ENCODE data around the gene EBF4.
A peak's percentile ranks its signal among the peaks of the same experiment; 100 is the strongest.
"Not testable (repeated sequence)": the region's sequence is repeated elsewhere in the genome, so short reads cannot be mapped to it uniquely, and the experiment has no call there.

EBF4 gene

DNA sequence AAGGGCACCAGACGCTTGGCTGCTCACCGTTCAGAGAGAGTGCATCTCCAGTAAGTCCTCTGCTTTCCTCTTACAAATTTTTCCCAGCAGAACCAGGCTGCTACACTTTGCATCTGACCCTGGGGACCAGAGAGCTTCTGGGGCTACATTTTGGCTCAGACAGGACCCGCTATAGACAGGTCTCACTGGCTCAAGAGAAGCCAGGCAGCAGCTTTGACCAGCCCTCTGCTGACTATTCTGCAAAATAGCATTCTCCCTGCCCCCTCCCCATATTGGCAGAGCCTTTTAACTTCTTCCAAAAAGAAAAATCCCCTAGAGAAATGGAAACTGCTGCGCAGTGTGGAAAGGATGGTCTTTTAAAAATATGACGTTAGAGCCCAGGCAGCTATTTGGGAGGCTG, 70.6 kb downstream of the EBF4 start:
- peaks cover 4% of the 10 kb centered on the region for H3K36me3 Mint-ChIP-seq
- H3K4me3 Mint-ChIP-seq: no peak overlapping the region
- peaks cover 9% of the 10 kb centered on the region for H3K4me1 Mint-ChIP-seq
- H3K9me3 Mint-ChIP-seq: no peaks in the 10 kb centered on the region
- DNase-seq (ENCODE audit: low spot score in 2 of 2): no peak
- ATAC-seq: no peak
- H3K27ac Mint-ChIP-seq: no peak overlapping the region

DNA sequence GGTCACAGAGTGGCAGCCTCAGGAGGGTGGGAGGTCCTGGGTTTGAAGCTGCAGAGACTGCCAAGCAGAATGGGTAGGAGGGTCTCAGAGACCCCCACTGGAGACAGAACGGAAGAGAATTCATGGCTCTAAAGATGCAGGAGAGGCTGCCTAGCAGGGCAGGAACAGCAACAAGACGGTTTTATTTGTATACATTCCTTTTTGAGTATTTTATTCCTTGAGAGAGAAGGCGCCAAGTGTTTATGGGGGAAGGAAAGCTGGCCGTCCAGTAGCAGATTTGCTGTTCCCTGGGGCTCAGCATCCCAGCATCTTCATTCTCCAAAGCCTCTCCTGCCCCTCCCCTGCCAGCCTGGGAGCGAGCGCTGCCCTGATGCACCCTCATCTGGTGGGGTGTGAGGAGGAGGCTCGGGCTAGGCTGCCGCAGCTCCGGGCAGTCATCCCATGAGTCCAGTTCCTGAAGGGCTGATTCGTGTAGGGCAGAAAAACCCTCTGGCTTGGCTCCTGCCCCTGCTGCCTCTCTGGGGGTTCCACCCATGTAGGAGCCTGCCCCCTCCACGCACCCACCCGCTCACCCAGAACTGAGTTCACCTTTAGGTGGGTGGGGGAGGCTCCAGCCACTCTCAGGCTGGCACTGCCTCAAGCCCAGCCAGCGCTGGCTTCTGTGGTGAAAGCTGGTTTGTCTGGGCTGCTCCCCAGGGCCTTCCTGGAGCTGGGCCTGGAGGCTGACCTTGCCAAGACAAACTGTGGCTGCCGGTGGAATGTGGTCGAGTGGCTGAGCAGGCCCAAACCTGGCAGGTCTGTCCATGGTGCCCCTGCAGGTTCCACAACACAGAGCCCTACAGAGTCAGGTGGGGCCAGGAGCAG, 75.4 kb downstream of the EBF4 start:
- Mint-ChIP-seq H3K27ac (no peak overlapping the region), H3K4me1 (peaks cover 5% of the 10 kb centered on the region), H3K4me3 (no peak overlapping the region), H3K36me3 (peaks cover 4% of the 10 kb centered on the region), H3K9me3 (no peaks in the 10 kb centered on the region)
- DNase-seq (ENCODE audit: low spot score in 2 of 2) (no peak), ATAC-seq (no peak)

DNA sequence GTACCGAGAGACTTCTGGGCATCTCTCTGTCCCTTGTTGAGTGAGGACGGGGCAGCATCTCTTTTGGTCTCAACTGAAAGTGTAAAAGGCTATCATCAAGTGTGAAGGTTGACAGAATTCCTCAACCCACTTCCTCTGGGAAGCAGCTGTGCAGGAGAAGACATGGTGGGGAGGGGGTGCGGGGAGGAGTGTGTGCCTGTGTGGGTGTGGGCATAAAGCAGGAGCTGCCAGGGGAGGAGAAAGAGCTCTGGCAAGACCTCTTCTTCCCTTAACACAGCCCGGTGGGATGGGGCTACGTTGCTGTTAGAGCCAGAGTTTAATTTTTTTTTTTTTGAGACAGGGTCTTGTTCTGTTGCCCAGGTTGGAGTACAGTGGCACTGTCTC, 76.0 kb downstream of the EBF4 start:
- H3K36me3 Mint-ChIP-seq: peaks cover 4% of the 10 kb centered on the region
- H3K4me1 Mint-ChIP-seq: peaks cover 5% of the 10 kb centered on the region
- no peak overlapping the region for H3K4me3 Mint-ChIP-seq
- no peak for DNase-seq (ENCODE audit: low spot score in 2 of 2)
- ATAC-seq: no peak
- H3K27ac Mint-ChIP-seq: no peak overlapping the region
- H3K9me3 Mint-ChIP-seq: no peaks in the 10 kb centered on the region

DNA sequence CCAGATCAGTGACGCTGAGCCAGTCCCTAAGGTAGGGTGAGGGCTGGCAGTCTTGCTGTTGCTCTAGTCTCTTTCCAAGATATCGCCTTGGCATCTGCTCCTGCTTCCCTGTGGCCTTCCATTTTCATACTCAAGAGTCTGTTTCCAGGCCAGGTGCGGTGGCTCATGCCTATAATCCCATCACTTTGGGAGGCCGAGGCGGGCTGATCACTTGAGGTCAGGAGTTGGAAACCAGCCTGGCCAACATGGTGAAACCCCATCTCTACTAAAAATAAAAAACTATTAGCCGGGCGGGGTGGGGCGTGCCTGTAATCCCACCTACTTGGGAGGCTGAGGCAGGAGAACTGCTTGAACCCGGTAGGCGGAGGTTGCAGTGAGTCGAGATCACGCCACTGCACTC, 77.5 kb downstream of the EBF4 start:
- H3K9me3 Mint-ChIP-seq; ATAC-seq; H3K4me1 Mint-ChIP-seq; H3K36me3 Mint-ChIP-seq; H3K27ac Mint-ChIP-seq; DNase-seq (ENCODE audit: low spot score in 2 of 2); H3K4me3 Mint-ChIP-seq: not testable (repeated sequence)

DNA sequence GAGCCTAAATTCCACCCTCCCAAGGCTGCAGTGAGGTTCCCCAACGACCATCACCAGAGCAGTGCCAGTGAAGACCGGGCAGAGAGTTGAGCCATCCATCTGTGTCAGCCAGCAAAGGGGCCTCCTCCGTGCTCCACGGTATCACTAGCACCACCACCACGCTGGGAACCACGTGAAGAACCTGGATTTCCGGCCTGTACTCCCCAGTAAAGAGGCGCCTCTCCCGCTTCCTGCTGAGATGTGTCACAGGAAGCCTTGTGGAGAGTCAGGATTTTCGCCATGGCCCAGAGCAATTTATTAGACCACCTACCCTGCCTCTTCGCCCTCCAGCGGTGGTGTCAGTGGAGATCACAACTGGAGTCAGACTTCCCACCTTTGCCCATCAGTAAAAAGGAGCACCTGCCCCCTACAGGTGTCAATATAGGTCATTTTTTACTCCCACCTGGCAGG, 79.1 kb downstream of the EBF4 start:
- ATAC-seq: peak; percentile 43
- peaks cover 5% of the 10 kb centered on the region for H3K4me1 Mint-ChIP-seq

DNA sequence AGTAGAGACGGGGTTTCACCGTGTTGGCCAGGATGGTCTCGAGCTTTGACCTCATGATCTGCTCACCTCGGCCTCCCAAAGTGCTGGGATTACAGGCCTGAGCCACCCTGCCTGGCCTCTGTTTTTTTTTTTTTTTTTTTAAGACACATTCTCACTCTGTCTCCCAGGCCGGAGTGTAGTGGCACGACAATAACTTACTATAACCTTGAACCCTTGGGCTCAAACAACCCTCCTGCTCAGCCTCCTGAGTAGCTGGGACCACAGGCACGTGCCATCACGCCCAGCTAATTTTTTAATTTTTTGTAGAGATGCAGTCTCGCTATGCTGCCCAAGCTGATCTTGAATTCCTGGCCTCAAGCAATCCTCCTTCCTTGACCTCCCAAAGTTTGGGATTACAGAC, 81.2 kb downstream of the EBF4 start:
- Mint-ChIP-seq H3K9me3 (no peaks in the 10 kb centered on the region), H3K4me3 (no peak overlapping the region), H3K36me3 (no peaks in the 10 kb centered on the region), H3K4me1 (peaks cover 5% of the 10 kb centered on the region), H3K27ac (no peak overlapping the region)
- no peak for ATAC-seq
- no peak for DNase-seq (ENCODE audit: low spot score in 2 of 2)

More for the DNA sequence above, 79.1 kb downstream of the EBF4 start:
- Mint-ChIP-seq H3K9me3 (no peaks in the 10 kb centered on the region), H3K4me3 (no peak overlapping the region), H3K36me3 (peaks cover 4% of the 10 kb centered on the region), H3K27ac (no peak overlapping the region)
- DNase-seq (ENCODE audit: low spot score in 2 of 2): no peak

DNA sequence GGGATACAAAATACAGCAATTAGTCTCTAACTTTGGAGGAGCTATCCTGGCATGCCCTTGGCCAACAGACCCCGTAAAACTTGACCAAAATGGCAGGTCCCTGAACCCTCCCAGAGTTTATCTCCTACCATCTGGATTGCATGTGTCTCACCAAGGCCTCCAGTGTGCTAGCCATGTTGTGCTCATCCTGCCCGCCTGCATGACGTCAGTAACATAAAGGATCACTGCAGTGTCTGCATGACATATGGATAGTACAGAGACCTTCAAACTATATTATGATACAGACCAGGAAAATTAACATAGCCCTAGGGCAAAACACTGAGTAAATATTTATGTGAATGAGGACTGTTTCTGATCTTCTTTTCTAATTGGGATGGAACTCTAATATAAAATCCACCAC, 82.6 kb downstream of the EBF4 start:
- ATAC-seq (no peak), DNase-seq (ENCODE audit: low spot score in 2 of 2) (no peak)
- Mint-ChIP-seq H3K4me1 (peaks cover 5% of the 10 kb centered on the region), H3K27ac (no peak overlapping the region), H3K9me3 (no peaks in the 10 kb centered on the region), H3K36me3 (no peaks in the 10 kb centered on the region), H3K4me3 (no peak overlapping the region)

DNA sequence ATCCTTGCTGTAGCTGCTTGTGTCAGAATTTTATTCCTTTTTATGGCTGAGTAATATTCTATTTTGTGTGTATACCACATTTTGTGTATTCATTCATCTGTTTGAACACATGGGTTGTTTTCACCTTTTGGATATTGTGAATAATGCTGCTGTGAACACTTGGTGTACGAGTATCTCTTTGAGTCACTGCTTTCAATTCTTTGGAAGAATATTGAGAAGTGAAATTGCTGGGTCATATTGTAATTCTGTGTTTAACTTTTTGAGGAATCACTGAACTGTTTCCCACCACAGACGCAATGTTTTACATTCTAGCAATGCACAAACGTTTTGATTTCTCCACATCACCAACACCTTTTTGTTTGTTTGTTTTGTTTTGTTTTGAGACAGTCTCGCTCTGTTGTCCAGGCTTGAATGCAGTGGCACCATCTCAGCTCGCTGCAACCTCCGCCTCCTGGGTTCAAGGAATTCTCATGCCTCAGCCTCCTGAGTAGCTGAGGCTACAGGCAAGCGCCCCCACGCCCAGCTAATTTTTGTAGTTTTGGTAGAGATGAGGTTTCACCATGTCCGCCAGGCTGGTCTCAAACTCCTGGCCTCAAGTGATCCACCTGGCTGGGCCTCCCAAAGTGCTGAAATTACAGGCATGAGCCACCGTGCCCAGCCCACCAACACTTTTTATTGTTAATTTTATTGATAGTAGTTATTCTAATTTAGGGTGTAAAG, 86.2 kb downstream of the EBF4 start:
- H3K4me3 Mint-ChIP-seq: no peak overlapping the region
- ATAC-seq: no peak
- DNase-seq (ENCODE audit: low spot score in 2 of 2): no peak
- no peaks in the 10 kb centered on the region for H3K36me3 Mint-ChIP-seq
- H3K27ac Mint-ChIP-seq: no peak overlapping the region
- no peaks in the 10 kb centered on the region for H3K9me3 Mint-ChIP-seq
- H3K4me1 Mint-ChIP-seq: no peaks in the 10 kb centered on the region

DNA sequence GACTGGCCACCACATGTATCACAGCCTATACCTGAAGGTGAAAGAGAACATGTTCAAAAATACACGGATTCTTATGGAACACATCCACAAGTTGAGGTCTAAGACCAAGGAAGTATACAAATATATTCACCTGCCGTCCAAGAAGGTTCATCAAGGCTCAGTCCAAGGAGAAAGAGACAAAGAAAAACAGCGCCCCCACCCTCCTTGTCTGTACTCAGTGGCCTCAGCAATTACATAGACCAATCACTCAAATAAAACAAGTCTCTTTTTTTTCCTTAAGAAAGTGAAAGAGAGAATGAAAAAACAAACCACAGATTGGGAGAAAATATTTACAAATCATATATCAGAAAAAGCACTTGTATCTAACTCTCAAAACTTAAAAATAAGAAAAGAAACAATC, 88.4 kb downstream of the EBF4 start:
- ATAC-seq (no peak), DNase-seq (ENCODE audit: low spot score in 2 of 2) (no peak)
- no peaks in the 10 kb centered on the region for H3K9me3 Mint-ChIP-seq
- H3K4me1 Mint-ChIP-seq: no peaks in the 10 kb centered on the region
- no peak overlapping the region for H3K27ac Mint-ChIP-seq
- no peaks in the 10 kb centered on the region for H3K36me3 Mint-ChIP-seq
- H3K4me3 Mint-ChIP-seq: no peak overlapping the region

DNA sequence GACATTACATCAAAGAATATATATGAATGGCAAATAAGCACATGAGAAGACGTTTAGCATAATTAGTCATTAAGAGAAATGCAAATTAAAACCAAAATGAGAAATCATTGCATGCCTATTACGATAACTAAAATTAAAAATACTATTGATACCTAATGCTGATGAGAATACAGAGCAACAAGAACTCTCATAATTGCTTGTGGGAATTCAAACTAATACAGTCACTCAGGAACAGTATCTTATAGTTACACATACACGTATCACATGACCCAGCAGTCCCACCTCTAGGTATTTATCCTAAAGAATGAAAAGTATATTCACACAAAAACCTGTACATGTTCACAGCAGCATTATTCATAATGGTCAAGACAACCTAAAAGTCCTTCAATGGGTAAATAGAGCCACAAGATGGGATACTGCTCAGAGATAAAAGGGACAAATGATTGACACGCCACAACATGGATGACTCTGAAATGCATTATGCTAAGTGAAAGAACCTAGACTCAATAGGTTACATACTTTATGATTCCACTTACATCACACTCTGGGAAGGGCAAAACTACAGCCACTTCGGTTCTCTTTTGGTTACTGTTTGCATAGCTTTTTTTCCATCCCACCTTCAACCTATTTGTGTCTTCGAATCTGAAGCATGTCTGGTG, 91.5 kb downstream of the EBF4 start:
- H3K9me3 Mint-ChIP-seq: no peaks in the 10 kb centered on the region
- no peak overlapping the region for H3K27ac Mint-ChIP-seq
- ATAC-seq: no peak

DNA sequence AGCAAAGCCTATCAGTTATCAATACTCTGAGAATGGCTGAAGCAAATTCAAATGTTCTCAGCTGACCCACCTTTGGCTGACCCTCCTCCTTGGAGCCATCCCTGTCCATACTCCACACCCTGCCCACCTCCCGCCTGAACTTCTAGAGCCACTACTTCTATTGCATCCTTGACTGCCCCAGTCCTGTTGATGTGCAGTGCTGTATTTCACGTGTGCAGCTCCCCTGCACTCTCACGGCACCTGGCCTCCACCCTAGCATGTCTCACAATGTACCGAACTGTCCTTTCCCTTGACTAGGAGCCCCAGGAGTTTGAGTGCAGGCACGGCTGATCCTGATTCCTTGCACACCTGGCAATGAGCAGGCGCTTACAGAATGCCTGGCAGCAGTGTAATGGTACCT, 100.9 kb downstream of the EBF4 start:
- DNase-seq (ENCODE audit: low spot score in 2 of 2) (no peak), ATAC-seq (no peak)
- no peak overlapping the region for H3K4me3 Mint-ChIP-seq
- no peaks in the 10 kb centered on the region for H3K9me3 Mint-ChIP-seq
- H3K4me1 Mint-ChIP-seq: no peaks in the 10 kb centered on the region
- H3K27ac Mint-ChIP-seq: no peak overlapping the region
- no peaks in the 10 kb centered on the region for H3K36me3 Mint-ChIP-seq

More for the DNA sequence above, 91.5 kb downstream of the EBF4 start:
- Mint-ChIP-seq H3K36me3 (no peaks in the 10 kb centered on the region), H3K4me1 (no peaks in the 10 kb centered on the region), H3K4me3 (no peak overlapping the region)
- DNase-seq (ENCODE audit: low spot score in 2 of 2): no peak

DNA sequence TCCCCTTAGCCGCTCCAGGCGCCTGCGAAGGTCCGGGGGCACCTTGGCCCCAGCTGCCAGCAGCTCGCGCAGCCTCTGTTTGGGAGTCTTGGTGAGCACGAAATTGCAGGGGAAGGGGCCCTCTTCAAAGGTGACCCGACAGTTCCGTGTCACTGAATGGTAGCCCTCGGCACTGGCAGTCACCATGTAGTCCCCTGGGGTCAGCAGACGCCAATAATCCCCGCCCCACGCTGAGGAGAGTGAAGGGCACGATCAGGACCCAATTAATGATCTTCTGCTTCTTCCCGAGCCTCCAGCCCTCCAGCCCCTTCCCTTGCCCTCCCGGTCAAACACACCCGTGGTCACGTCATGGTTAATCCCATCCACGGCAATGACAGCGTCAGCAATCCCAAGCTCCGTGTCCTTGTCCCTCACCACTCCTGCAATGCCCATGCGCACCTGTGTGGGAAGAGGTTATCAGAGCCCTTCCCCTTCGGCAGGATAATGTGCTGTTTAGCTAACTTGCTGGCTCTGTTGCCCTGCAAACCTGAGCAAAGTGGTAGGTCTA, 101.7 kb downstream of the EBF4 start:
- peaks cover 2% of the 10 kb centered on the region for H3K4me1 Mint-ChIP-seq
- H3K27ac Mint-ChIP-seq: no peak overlapping the region
- ATAC-seq (no peak), DNase-seq (ENCODE audit: low spot score in 2 of 2) (no peak)
- no peaks in the 10 kb centered on the region for H3K36me3 Mint-ChIP-seq
- H3K9me3 Mint-ChIP-seq: no peaks in the 10 kb centered on the region
- H3K4me3 Mint-ChIP-seq: no peak overlapping the region

DNA sequence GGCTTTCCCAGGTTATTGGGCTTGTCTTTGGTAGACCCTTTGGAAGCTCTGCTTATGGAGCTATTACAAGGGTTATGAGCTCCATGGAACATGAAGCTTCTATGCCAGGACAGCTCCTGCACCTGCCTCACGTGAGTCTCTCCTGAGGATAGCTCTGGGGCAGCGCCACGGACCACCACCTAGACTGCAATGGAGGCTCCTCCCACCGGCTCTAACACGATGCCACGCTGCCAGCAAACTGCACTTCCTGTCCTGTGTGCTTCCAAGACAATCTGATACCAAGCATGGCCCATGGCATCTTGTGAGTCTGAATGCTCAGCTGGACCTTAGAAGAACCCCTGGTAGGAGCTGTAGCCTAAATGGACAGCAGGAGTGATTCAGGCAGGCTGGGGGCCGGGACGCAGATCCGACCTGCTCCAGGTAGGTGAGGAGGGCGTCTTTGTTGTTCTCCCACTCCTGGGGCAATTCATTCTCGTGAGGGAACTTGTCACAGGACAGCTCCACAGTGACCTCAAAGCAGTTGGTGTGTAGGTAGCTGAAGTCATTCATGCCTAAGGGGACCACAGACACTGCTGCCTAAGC, 102.4 kb downstream of the EBF4 start:
- H3K36me3 Mint-ChIP-seq: peaks cover 4% of the 10 kb centered on the region
- no peaks in the 10 kb centered on the region for H3K9me3 Mint-ChIP-seq
- no peak overlapping the region for H3K27ac Mint-ChIP-seq
- DNase-seq (ENCODE audit: low spot score in 2 of 2): no peak
- H3K4me1 Mint-ChIP-seq: peaks cover 9% of the 10 kb centered on the region
- no peak overlapping the region for H3K4me3 Mint-ChIP-seq
- no peak for ATAC-seq

DNA sequence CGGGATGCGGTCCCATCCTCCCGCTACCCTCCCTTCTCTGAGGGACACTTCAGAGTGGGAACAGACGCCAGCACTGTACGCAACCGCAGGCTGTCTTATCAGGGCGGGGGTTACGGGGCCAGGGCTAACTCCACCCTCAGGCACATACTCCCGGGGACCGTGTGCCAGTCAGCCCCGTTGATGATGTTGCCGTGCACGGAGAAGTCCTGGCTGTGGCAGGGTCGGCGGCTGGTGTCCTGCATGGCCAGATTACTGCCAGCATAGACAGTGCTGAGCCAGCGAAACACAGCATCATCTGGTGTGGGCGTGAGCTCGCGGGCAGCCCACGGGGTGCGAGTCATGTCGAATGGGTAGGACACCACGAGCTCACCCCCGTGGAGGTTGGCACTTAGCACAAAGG, 102.9 kb downstream of the EBF4 start:
- Mint-ChIP-seq H3K9me3 (no peaks in the 10 kb centered on the region), H3K36me3 (peaks cover 5% of the 10 kb centered on the region), H3K27ac (no peak overlapping the region), H3K4me3 (no peak overlapping the region), H3K4me1 (peaks cover 13% of the 10 kb centered on the region)
- ATAC-seq (no peak), DNase-seq (ENCODE audit: low spot score in 2 of 2) (no peak)

DNA sequence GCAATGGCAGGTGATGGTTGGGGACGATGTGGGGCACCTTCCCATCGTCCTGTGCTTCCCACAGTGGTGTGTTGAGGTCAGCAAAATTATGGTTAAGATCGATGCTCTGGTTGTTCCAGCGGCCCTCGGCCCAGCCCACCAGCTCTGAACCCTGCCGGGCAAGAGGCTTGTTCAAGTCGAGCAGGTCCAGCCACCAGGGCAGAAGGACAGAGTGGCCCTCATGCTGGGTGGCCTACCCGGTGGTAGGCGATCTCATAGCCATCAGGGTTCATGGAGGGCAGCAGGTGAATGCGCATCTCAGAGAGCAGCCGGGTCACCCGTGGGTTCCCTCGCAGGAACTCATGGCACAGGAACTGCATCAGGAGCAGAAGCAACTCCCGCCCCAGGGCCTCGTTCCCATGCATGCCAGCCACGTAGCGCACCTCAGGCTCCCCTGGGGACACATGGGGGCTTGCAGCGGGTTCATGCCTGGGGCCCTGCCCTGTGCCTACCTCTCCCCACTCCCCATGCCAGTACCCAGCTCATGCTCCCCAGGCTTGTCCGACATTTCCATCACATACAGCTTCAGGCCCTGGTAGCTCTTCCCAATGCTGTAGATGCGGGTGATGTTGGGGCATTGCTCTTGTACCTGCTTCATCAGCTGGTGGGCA, 103.6 kb downstream of the EBF4 start:
- Mint-ChIP-seq H3K4me3 (no peak overlapping the region), H3K4me1 (peaks cover 20% of the 10 kb centered on the region), H3K27ac (no peak overlapping the region), H3K9me3 (no peaks in the 10 kb centered on the region), H3K36me3 (peaks cover 5% of the 10 kb centered on the region)
- ATAC-seq: no peak
- no peak for DNase-seq (ENCODE audit: low spot score in 2 of 2)
